GM21390 (cell line): Measurements from ENCODE around the gene ADAMTS2.
"Not testable (repeated sequence)": the region's sequence is repeated elsewhere in the genome, so short reads cannot be mapped to it uniquely, and the experiment has no call there.

Experiments
- ATAC-seq: cut with Tn5 transposase; IDR thresholded peaks from one replicate; pipeline ENCODE4 v1.9.1; 2021; ENCODE audit not compliant: unreplicated experiment

The ADAMTS2 gene

DNA sequence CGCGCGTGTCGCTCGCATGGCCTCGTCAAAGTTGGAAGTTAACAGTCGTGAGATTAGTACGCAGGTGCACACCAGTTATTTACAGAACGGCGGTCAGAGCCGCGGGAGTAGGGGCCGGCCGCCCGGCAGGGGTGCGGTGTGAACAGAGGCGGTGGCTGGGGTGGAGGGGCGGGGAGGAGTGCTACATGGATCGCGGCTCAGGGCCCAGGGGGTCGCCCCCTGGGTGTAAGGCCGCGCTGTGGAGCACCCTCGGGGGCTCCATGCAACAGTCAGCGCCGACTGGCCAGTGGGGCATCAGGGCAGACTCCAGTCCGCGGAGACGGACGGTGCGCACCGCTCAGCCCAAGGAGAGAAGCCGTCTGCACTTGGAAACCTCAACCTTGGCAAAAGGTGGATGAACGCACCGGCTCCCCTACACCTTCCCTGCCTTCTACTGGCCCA lies 224.8 kb downstream of the ADAMTS2 start:
- ATAC-seq = no peak

DNA sequence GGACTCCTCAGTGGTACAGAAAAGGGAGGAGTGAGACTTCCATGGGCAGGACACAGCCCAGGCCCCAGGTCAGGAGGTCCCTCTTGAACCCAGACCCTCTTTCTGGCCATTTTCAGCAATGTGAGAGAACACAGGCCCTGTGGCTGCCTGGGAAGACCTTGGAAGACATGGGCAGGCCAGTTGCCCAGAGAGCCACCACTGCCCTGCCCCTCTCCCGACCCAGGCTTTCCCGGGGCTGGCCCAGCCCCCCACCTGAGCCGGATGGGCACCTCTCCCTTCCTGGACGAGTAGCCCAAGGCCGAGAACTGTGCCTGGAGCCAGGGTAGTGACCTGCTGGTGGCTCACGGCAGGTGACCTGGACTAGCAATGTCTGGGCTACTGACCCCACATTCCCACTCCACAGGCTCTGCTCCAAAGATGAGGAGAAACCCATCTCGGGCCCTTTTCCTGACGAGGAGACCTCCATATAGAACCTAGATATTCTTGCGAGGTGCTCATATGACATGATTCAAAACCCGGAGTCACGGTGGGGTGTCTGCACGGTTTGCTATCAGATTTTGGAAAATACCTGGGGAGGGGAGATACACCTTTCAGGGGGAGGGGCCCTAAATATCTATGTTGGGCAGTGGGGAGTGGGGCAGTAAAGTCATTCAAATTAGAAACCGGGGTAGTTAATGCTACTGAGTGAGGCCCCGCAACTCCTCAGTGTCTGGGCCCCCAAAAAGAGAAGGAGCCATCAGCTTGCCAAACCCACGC lies 225.7 kb downstream of the ADAMTS2 start:
- no peak for ATAC-seq

- ATAC-seq = no peak
Observed at GRCh38 chr5:179118756-179119414, 226.4 kb downstream of the ADAMTS2 start.

GRCh38 chr5:179118338-179118737 lies 226.9 kb downstream of the ADAMTS2 start:
- ATAC-seq = no peak

GRCh38 chr5:179115845-179116524 lies 229.3 kb downstream of the ADAMTS2 start:
- no peak for ATAC-seq

DNA sequence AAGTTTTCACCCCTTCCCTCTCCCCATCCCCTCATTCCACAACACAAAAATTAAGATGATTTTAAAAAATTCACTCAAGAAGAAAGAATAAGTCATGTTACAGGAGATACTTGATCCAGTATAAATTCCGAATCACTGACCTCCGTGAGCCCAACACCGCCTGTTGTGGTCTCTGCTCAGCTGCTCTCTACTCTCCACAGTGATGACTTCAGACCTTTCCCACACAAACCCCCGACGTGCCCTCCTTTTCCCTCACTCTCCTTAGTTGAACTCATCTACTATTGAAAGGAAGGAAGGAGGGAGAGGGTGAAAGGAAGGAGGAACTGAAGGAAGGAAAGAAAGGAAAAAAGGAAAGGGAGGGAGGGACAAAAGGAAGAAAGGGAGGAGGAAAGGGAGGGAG lies 230.0 kb downstream of the ADAMTS2 start:
- ATAC-seq = no peak

DNA sequence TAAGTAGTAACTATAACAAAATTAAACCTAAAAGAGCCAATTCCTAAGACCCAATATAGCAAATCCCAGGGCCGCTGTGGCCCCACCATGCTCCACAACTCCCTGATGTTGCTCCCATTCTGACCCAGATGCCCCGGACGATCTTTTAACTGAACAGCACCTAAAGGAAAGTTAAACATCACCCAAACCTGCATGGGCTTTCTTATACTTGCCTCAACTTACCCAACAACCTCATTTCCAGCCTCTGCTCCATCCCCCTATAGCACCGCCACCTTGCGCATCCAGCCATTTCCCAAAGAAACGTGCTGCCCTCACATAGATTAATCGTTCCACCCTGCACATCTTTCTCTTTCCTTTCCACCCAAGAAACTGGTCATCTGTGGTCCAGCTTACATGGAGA lies 230.5 kb downstream of the ADAMTS2 start:
- no peak for ATAC-seq

GRCh38 chr5:179113945-179114641 lies 231.2 kb downstream of the ADAMTS2 start:
- ATAC-seq = no peak

- no peak for ATAC-seq
Observed at GRCh38 chr5:179113143-179113530, 232.1 kb downstream of the ADAMTS2 start.

GRCh38 chr5:179112469-179113142 lies 232.7 kb downstream of the ADAMTS2 start:
- no peak for ATAC-seq

DNA sequence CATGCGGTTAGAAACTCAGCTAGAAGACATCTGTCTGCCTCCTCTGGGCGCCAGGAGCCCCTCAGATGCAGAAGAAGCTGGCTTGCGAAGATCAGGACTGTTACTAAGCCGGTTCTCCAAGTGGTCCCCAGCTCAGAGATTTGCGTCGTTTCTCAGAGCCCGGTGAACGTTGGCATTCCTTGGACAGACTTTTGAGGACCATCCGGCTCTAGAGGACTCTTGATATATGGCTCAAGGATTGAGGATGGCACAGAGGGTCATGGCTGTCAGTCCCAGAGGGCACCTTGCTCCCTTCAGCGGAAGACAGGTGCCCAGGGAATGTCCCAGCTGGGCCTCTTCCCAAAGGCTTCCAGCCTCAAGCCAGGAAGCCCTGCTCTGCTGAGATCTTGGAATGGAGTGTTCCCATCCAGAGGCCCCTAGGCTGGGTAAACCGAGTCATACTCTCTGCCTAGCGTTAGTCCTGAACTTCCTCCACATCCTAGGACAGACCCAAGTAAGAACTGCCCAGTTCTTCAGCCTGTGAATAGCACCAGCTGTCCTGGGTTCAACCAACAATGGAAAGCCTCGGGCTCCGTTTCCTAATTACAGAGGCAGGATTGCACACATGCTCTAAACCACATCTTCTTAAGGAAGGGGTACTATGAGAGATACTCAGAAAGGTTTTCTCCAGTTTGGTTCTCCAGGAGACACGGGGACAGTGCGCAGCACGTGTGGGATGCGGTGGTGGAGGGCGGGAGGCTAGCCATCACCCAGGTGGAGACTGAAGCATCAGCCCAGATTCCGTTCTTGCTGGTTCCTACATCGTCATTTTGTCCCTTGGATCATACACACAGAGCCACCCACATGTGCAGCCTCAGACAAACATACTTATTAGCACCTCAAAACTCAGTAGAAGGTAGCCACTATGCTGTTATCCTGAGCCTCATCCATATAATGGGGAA lies 233.7 kb downstream of the ADAMTS2 start:
- ATAC-seq = no peak

DNA sequence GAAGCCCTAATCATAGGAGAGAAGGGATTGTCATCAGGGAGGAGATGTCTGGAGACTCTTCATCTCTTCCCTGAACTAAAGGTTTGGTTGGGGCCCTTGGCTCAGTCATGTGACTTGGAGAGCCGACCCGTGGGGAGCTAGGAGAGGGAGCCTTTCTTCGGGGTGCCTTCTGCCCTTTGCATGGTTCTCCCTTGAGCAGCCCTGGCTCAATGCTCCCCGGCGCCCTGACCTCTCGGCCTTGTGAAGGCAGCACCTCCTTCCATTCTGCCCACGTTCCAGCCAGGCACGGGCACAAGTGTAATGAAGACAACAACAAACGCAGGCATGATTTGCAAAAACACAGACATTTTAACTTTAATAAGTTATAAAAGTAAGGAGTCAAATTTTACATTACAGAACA lies 234.7 kb downstream of the ADAMTS2 start:
- ATAC-seq = no peak

- ATAC-seq = not testable (repeated sequence)
Observed at GRCh38 chr5:179101282-179101681, 244.0 kb downstream of the ADAMTS2 start.

GRCh38 chr5:179089502-179089901 lies 255.8 kb downstream of the ADAMTS2 start:
- no peak for ATAC-seq

- no peak for ATAC-seq
Observed at GRCh38 chr5:179080724-179081123, 264.5 kb downstream of the ADAMTS2 start.

GRCh38 chr5:179079165-179079987 lies 265.9 kb downstream of the ADAMTS2 start:
- ATAC-seq = no peak

GRCh38 chr5:179065703-179066102 lies 279.6 kb downstream of the ADAMTS2 start:
- ATAC-seq = no peak

- no peak for ATAC-seq
Observed at GRCh38 chr5:179061025-179061424, 284.2 kb downstream of the ADAMTS2 start.
